Astrocyte (in vitro differentiated cells and primary cell): ENCODE results near the gene CMSS1. TPM values are rescaled to one million over a fixed set of nuclear protein-coding genes. Genes with fewer than 3 reads are reported as not detected.
A peak's percentile ranks its signal among the peaks of the same experiment; 100 is the strongest.

Experiments used
- DNase-seq: peaks from one replicate; pipeline ENCODE4 v3.0.0-alpha.2; 2010; ENCODE audit warnings: low read depth
- FAIRE-seq: peaks from 2 replicates; lab custom pipeline; 2011; peaks lifted over from hg19 to GRCh38; lab: Jason Lieb, UNC
- H2AFZ ChIP-seq: 2 replicates; pipeline ENCODE4 v1.6.0; 2012; ENCODE audit warnings: low read depth, low read length, inconsistent platforms
- H3K27ac ChIP-seq: 2 replicates; pipeline ENCODE4 v1.5.1; 2011; ENCODE audit warnings: low read depth, low read length, inconsistent platforms
- H3K27me3 ChIP-seq: 2 replicates; pipeline ENCODE4 v1.6.0; 2011; ENCODE audit warnings: low read length, inconsistent platforms; ENCODE audit not compliant: insufficient read depth
- H3K36me3 ChIP-seq: 2 replicates; pipeline ENCODE4 v1.5.1; 2011; ENCODE audit warnings: low read length, inconsistent platforms; ENCODE audit not compliant: insufficient read depth
- H3K4me1 ChIP-seq: 2 replicates; pipeline ENCODE4 v1.5.1; 2011; ENCODE audit warnings: low read length, inconsistent platforms; ENCODE audit not compliant: insufficient read depth
- H3K4me2 ChIP-seq: 2 replicates; pipeline ENCODE4 v1.6.0; 2012; ENCODE audit warnings: low read length, inconsistent platforms
- H3K4me3 ChIP-seq: 2 replicates; pipeline ENCODE4 v1.5.1; 2011; ENCODE audit warnings: low read depth, mild to moderate bottlenecking, low read length, inconsistent platforms; ENCODE audit not compliant: insufficient read depth
- H3K79me2 ChIP-seq: 2 replicates; pipeline ENCODE4 v1.6.0; 2012; ENCODE audit warnings: mild to moderate bottlenecking, low read length, inconsistent platforms; ENCODE audit not compliant: insufficient read depth
- H3K9ac ChIP-seq: 2 replicates; pipeline ENCODE4 v1.6.0; 2012; ENCODE audit warnings: mild to moderate bottlenecking, low read length, inconsistent platforms
- H3K9me3 ChIP-seq: 2 replicates; pipeline ENCODE4 v1.5.1; 2012; ENCODE audit warnings: low read depth, mild to moderate bottlenecking, low read length, inconsistent platforms; ENCODE audit not compliant: insufficient read depth
- H4K20me1 ChIP-seq: 2 replicates; pipeline ENCODE4 v1.6.0; 2012; ENCODE audit warnings: low read length, inconsistent platforms; ENCODE audit not compliant: insufficient read depth
- H3K27ac Mint-ChIP-seq: one replicate; pipeline ENCODE4 v1.8.0; 2021; ENCODE audit warnings: mild to moderate bottlenecking, mixed read lengths; ENCODE audit not compliant: unreplicated experiment
- H3K27me3 Mint-ChIP-seq: one replicate; pipeline ENCODE4 v1.8.0; 2021; ENCODE audit warnings: low read depth, mixed read lengths; ENCODE audit not compliant: unreplicated experiment
- H3K36me3 Mint-ChIP-seq: one replicate; pipeline ENCODE4 v1.8.0; 2021; ENCODE audit warnings: low read depth, mixed read lengths; ENCODE audit not compliant: unreplicated experiment
- H3K4me1 Mint-ChIP-seq: one replicate; pipeline ENCODE4 v1.8.0; 2021; ENCODE audit warnings: low read depth, mixed read lengths; ENCODE audit not compliant: unreplicated experiment
- H3K4me3 Mint-ChIP-seq: one replicate; pipeline ENCODE4 v1.8.0; 2021; ENCODE audit warnings: mild to moderate bottlenecking, moderate library complexity, mixed read lengths; ENCODE audit not compliant: unreplicated experiment
- H3K9me3 Mint-ChIP-seq: one replicate; pipeline ENCODE4 v1.8.0; 2021; ENCODE audit warnings: mild to moderate bottlenecking, mixed read lengths; ENCODE audit not compliant: unreplicated experiment
- CTCF ChIP-seq: IDR thresholded peaks from 2 replicates; pipeline ENCODE4 v1.5.1; 2011; ENCODE audit warnings: low read depth, mild to moderate bottlenecking, inconsistent platforms, low read length, moderate library complexity; ENCODE audit not compliant: insufficient read depth
- EZH2 ChIP-seq: IDR thresholded peaks from 2 replicates; pipeline ENCODE4 v1.6.1; 2012; ENCODE audit warnings: mild to moderate bottlenecking, low read length, inconsistent platforms; ENCODE audit not compliant: insufficient read depth
- total RNA-seq: library from RNA; stranded (reverse); gene quantifications from 2 replicates; pipeline ENCODE4 v1.2.1, GENCODE V29; 2021

CMSS1 gene
- total RNA-seq, 1 donor from 2014 or later: 12.5 TPM

GRCh38 chr3:99842826-99843589, 25.3 kb downstream of the CMSS1 start:
- Mint-ChIP-seq H3K9me3 (no peaks in the 10 kb centered on the region), H3K4me3 (no peak overlapping the region), H3K27ac (peak overlapping the region; percentile 27), H3K4me1 (peaks cover 18% of the 10 kb centered on the region), H3K36me3 (peaks cover 2% of the 10 kb centered on the region), H3K27me3 (no peaks in the 10 kb centered on the region)
- Histone ChIP-seq H3K4me2 (peak overlapping the region; percentile 21), H2AFZ (no peak overlapping the region), H4K20me1 (peaks cover 6% of the 10 kb centered on the region), H3K27me3 (no peaks in the 10 kb centered on the region), H3K79me2 (peaks cover 19% of the 10 kb centered on the region), H3K4me1 (peaks cover 7% of the 10 kb centered on the region), H3K9me3 (no peaks in the 10 kb centered on the region), H3K4me3 (no peak overlapping the region), H3K9ac (peak overlapping the region; percentile 37), H3K36me3 (peaks cover 12% of the 10 kb centered on the region), H3K27ac (no peak overlapping the region)
- TF ChIP-seq CTCF: peak; percentile 75
- TF ChIP-seq EZH2: no peak
- DNase-seq (peak; percentile 54), FAIRE-seq (peak; percentile 32)

GRCh38 chr3:99843590-99844258, 26.1 kb downstream of the CMSS1 start:
- peaks cover 19% of the 10 kb centered on the region for H3K36me3 ChIP-seq
- H3K4me3 ChIP-seq: no peak overlapping the region
- H3K4me1 ChIP-seq: peaks cover 7% of the 10 kb centered on the region
- peak overlapping the region; percentile 34 for H3K27ac ChIP-seq
- peak overlapping the region; percentile 44 for H3K9ac ChIP-seq
- Mint-ChIP-seq H3K27ac (peak overlapping the region; percentile 27), H3K27me3 (no peaks in the 10 kb centered on the region), H3K4me3 (no peak overlapping the region), H3K4me1 (peaks cover 20% of the 10 kb centered on the region), H3K36me3 (peaks cover 6% of the 10 kb centered on the region), H3K9me3 (no peaks in the 10 kb centered on the region)
- H4K20me1 ChIP-seq: peaks cover 13% of the 10 kb centered on the region
- no peak for TF ChIP-seq EZH2
- no peak for TF ChIP-seq CTCF
- no peaks in the 10 kb centered on the region for H3K27me3 ChIP-seq
- no peak overlapping the region for H3K4me2 ChIP-seq
- no peaks in the 10 kb centered on the region for H3K9me3 ChIP-seq
- DNase-seq (no peak), FAIRE-seq (no peak)
- peaks cover 20% of the 10 kb centered on the region for H3K79me2 ChIP-seq
- H2AFZ ChIP-seq: no peak overlapping the region

- TF ChIP-seq CTCF: no peak
- no peak for TF ChIP-seq EZH2
- Histone ChIP-seq H3K9me3 (no peaks in the 10 kb centered on the region), H2AFZ (no peak overlapping the region), H3K79me2 (peaks cover 36% of the 10 kb centered on the region), H3K4me3 (no peak overlapping the region), H3K4me2 (no peak overlapping the region), H3K27ac (no peak overlapping the region), H4K20me1 (peaks cover 29% of the 10 kb centered on the region), H3K4me1 (peaks cover 7% of the 10 kb centered on the region), H3K27me3 (no peaks in the 10 kb centered on the region), H3K36me3 (peaks cover 25% of the 10 kb centered on the region), H3K9ac (no peak overlapping the region)
- no peak for FAIRE-seq
- Mint-ChIP-seq H3K9me3 (no peaks in the 10 kb centered on the region), H3K36me3 (peaks cover 6% of the 10 kb centered on the region), H3K27me3 (no peaks in the 10 kb centered on the region), H3K27ac (peak overlapping the region; percentile 38), H3K4me1 (peaks cover 20% of the 10 kb centered on the region), H3K4me3 (no peak overlapping the region)
- no peak for DNase-seq
Observed at GRCh38 chr3:99845331-99845730, 27.7 kb downstream of the CMSS1 start.
